CD14-positive monocyte (primary cell): Measurements from ENCODE around the gene PRAMEF17. TPM values are rescaled to one million over a fixed set of nuclear protein-coding genes. Genes with fewer than 3 reads are reported as not detected.
"Not testable (repeated sequence)": the region's sequence is repeated elsewhere in the genome, so short reads cannot be mapped to it uniquely, and the experiment has no call there.

Experiments used
- DNase-seq, 3 donors: peaks; one replicate each; pipeline ENCODE4 v3.0.0-alpha.2; 2011 to 2022
- H2AFZ ChIP-seq: 2 replicates; pipeline ENCODE4 v1.6.0; 2012; ENCODE audit warnings: mild to moderate bottlenecking, low read depth, low read length, inconsistent platforms; ENCODE audit not compliant: insufficient read depth, poor library complexity, severe bottlenecking
- H3K27ac ChIP-seq, 2 donors: 1 replicate in 1 of 2; 2 replicates in 1 of 2; pipeline ENCODE4 v1.5.1; 2012 to 2013; ENCODE audit warnings: low read length in 2 of 2, control low read depth in 1 of 2, inconsistent platforms in 1 of 2, low read depth in 1 of 2, mild to moderate bottlenecking in 1 of 2
- H3K27me3 ChIP-seq, 2 donors: one replicate each; pipeline versions ENCODE4 v1.6.0 to v1.6.1; 2011 to 2013; ENCODE audit warnings: low read length in 2 of 2; ENCODE audit not compliant: control insufficient read depth in 2 of 2, insufficient read depth in 2 of 2
- H3K36me3 ChIP-seq, 2 donors: replicated peaks in 1 of 2; 1 replicate in 1 of 2; 2 replicates in 1 of 2; pipeline versions ENCODE4 v1.5.1 to v1.6.1; 2012 to 2013; ENCODE audit warnings: low read length in 2 of 2, control low read depth in 1 of 2, inconsistent platforms in 1 of 2, mild to moderate bottlenecking in 1 of 2; ENCODE audit not compliant: insufficient read depth in 2 of 2, control insufficient read depth in 1 of 2
- H3K4me1 ChIP-seq, 2 donors: 1 replicate in 1 of 2; 2 replicates in 1 of 2; pipeline versions ENCODE4 v1.5.1 to v1.6.1; 2012 to 2013; ENCODE audit warnings: low read length in 2 of 2, control low read depth in 1 of 2, inconsistent platforms in 1 of 2, mild to moderate bottlenecking in 1 of 2, moderate library complexity in 1 of 2; ENCODE audit not compliant: insufficient read depth in 2 of 2, control insufficient read depth in 1 of 2
- H3K4me2 ChIP-seq: replicated peaks from 2 replicates; pipeline ENCODE3; 2012; ENCODE audit warnings: low read length, moderate library complexity, mild to moderate bottlenecking; ENCODE audit not compliant: poor library complexity, severe bottlenecking; ENCODE audit errors: extremely low read depth
- H3K4me3 ChIP-seq, 3 experiments: fragments of 200-600 bp in 1 of 3; sonication (generic) in 1 of 3; replicated peaks in 1 of 3; 1 replicate in 2 of 3; 2 replicates in 1 of 3; pipeline ENCODE4 v1.5.1; 2011 to 2013; ENCODE audit warnings: low read length in 3 of 3, mild to moderate bottlenecking in 3 of 3, control low read depth in 2 of 3, low read depth in 2 of 3, inconsistent platforms in 1 of 3, moderate library complexity in 1 of 3
- H3K79me2 ChIP-seq: 2 replicates; pipeline ENCODE4 v1.6.0; 2012; ENCODE audit warnings: mild to moderate bottlenecking, control low read depth, inconsistent platforms, low read length, moderate library complexity; ENCODE audit not compliant: insufficient read depth
- H3K9ac ChIP-seq: 2 replicates; pipeline ENCODE4 v1.6.0; 2017; ENCODE audit warnings: low read length, mild to moderate bottlenecking; ENCODE audit not compliant: insufficient read depth, poor library complexity, severe bottlenecking
- H3K9me3 ChIP-seq, 2 donors: replicated peaks in 1 of 2; 1 replicate in 1 of 2; 2 replicates in 1 of 2; pipeline versions ENCODE4 v1.5.1 to v1.6.1; 2012 to 2013; ENCODE audit warnings: low read length in 2 of 2, control low read depth in 1 of 2; ENCODE audit not compliant: control insufficient read depth in 1 of 2, insufficient read depth in 1 of 2
- H4K20me1 ChIP-seq: 2 replicates; pipeline ENCODE4 v1.6.0; 2012; ENCODE audit warnings: mild to moderate bottlenecking, low read length, control low read depth, moderate library complexity; ENCODE audit not compliant: insufficient read depth
- H3K27ac Mint-ChIP-seq, 7 donors: one replicate each; pipeline ENCODE4 v1.8.0; 2020; ENCODE audit warnings: mild to moderate bottlenecking in 7 of 7, mixed read lengths in 7 of 7, moderate library complexity in 6 of 7, inconsistent platforms in 2 of 7
- H3K27me3 Mint-ChIP-seq, 3 donors: one replicate each; pipeline ENCODE4 v1.8.0; 2021 to 2022; ENCODE audit warnings: low read depth in 3 of 3, mild to moderate bottlenecking in 3 of 3, mixed read lengths in 3 of 3, moderate library complexity in 3 of 3, inconsistent platforms in 1 of 3
- H3K36me3 Mint-ChIP-seq, 2 donors: one replicate each; pipeline ENCODE4 v1.8.0; 2020; ENCODE audit warnings: mixed read lengths in 2 of 2, inconsistent platforms in 1 of 2, mild to moderate bottlenecking in 1 of 2
- H3K4me1 Mint-ChIP-seq: one replicate; pipeline ENCODE4 v1.8.0; 2020; ENCODE audit warnings: mild to moderate bottlenecking, mixed read lengths
- H3K4me3 Mint-ChIP-seq, 2 donors: one replicate each; pipeline ENCODE4 v1.8.0; 2020; ENCODE audit warnings: mild to moderate bottlenecking in 2 of 2, mixed read lengths in 2 of 2, moderate library complexity in 1 of 2
- H3K9me3 Mint-ChIP-seq, 7 donors: one replicate each; pipeline ENCODE4 v1.8.0; 2020 to 2022; ENCODE audit warnings: mixed read lengths in 7 of 7, mild to moderate bottlenecking in 6 of 7, moderate library complexity in 6 of 7, inconsistent platforms in 2 of 7
- WGBS: methylation state at CpG from one replicate; pipeline ENCODE4 v1.1.5; 2013; ENCODE audit warnings: missing lambda C conversion rate; ENCODE audit not compliant: insufficient coverage; 5-methylcytosine and 5-hydroxymethylcytosine counted together
- intact Hi-C, 2 donors: fragments of 100-400 bp; cut with micrococcal nuclease; formaldehyde crosslinking; loops; one replicate each; pipeline versions ENCODE4 v1.15.0 to v1.15.1; 2023
- polyA plus RNA-seq, 3 donors: library from polyadenylated mRNA; depleted of rRNA in 1 of 3; unstranded in 2 of 3; stranded (reverse) in 1 of 3; fragments of 300-500 nt in 2 of 3; fragments of >200 nt in 1 of 3; fragmentation: Illumina TruSeq in 2 of 3; gene quantifications; 1 replicate in 2 of 3; 2 replicates in 1 of 3; pipeline ENCODE4 v1.2.3, GENCODE V29; 2012 to 2021
- TF ChIP-seq, protein P1 (sequence below): fragments of 200-600 bp; IDR thresholded peaks from one replicate; pipeline ENCODE4 v1.8.0; 2022; ENCODE audit warnings: antibody characterized with exemption, mild to moderate bottlenecking

The PRAMEF17 gene
- polyA plus RNA-seq, 3 donors, result not detected

DNA sequence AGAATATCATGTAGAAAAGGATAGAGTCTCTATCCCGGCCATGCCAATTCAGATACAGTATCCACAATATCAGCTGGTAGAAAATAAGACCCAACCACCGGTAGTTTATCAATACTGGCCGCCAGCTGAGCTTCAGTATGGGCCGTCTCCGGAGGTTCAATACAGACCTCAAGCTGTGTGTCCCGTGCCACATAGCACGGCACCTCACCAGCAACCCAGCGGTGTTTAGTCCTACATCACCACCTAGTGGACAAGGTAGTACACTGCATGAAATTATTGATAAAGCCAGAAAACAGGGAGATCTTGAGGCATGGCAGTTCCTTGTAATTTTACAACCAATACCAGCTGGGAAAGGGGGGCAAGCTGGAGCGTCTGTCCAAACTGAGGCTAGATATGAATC, 35.0 kb upstream of the PRAMEF17 start:
- H3K36me3 ChIP-seq, H3K4me2 ChIP-seq, H3K27me3 Mint-ChIP-seq, H2AFZ ChIP-seq, H3K27ac ChIP-seq, H3K4me1 ChIP-seq, H3K27ac Mint-ChIP-seq, intact Hi-C loops, H4K20me1 ChIP-seq, H3K27me3 ChIP-seq, H3K4me1 Mint-ChIP-seq, H3K79me2 ChIP-seq, H3K9me3 ChIP-seq, H3K36me3 Mint-ChIP-seq, H3K4me3 Mint-ChIP-seq, H3K4me3 ChIP-seq, DNase-seq, H3K9ac ChIP-seq: not testable (repeated sequence)
- WGBS, result no CpG with 5 or more reads among the region's 9 CpGs
- H3K9me3 Mint-ChIP-seq, result peaks cover 0 to 12% (median 7%) of the 10 kb centered on the region in 7 donors

DNA sequence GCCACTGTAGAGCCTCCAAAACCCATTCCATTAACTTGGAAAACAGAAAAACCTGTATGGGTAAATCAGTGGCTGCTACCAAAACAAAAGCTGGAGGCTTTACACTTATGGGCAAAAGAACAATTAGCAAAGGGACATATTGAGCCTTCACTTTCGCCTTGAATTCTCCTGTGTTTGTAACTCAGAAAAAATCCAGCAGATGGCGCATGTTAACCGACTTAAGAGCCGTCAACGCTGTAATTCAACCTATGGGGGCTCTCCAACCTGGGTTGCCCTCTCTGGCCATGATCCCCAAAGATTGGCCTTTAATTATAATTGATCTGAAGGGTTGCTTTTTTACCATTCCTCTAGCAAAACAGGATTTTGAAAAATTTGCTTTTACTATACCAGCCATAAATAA, 32.7 kb upstream of the PRAMEF17 start:
- H3K4me2 ChIP-seq, H3K36me3 ChIP-seq, H2AFZ ChIP-seq, H4K20me1 ChIP-seq, H3K27me3 Mint-ChIP-seq, H3K36me3 Mint-ChIP-seq, H3K27ac Mint-ChIP-seq, H3K4me3 ChIP-seq, H3K4me1 Mint-ChIP-seq, H3K9ac ChIP-seq, H3K9me3 ChIP-seq, H3K4me3 Mint-ChIP-seq, H3K79me2 ChIP-seq, intact Hi-C loops, H3K9me3 Mint-ChIP-seq, H3K4me1 ChIP-seq, H3K27me3 ChIP-seq, H3K27ac ChIP-seq: not testable (repeated sequence)
- TF ChIP-seq, protein P1, sequence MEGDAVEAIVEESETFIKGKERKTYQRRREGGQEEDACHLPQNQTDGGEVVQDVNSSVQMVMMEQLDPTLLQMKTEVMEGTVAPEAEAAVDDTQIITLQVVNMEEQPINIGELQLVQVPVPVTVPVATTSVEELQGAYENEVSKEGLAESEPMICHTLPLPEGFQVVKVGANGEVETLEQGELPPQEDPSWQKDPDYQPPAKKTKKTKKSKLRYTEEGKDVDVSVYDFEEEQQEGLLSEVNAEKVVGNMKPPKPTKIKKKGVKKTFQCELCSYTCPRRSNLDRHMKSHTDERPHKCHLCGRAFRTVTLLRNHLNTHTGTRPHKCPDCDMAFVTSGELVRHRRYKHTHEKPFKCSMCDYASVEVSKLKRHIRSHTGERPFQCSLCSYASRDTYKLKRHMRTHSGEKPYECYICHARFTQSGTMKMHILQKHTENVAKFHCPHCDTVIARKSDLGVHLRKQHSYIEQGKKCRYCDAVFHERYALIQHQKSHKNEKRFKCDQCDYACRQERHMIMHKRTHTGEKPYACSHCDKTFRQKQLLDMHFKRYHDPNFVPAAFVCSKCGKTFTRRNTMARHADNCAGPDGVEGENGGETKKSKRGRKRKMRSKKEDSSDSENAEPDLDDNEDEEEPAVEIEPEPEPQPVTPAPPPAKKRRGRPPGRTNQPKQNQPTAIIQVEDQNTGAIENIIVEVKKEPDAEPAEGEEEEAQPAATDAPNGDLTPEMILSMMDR, result peak; percentile 66
- 4% methylated on average over 4 of the region's 5 CpGs for WGBS
- peak in 2 of 3 donors; percentile 18 to 29 for DNase-seq

DNA sequence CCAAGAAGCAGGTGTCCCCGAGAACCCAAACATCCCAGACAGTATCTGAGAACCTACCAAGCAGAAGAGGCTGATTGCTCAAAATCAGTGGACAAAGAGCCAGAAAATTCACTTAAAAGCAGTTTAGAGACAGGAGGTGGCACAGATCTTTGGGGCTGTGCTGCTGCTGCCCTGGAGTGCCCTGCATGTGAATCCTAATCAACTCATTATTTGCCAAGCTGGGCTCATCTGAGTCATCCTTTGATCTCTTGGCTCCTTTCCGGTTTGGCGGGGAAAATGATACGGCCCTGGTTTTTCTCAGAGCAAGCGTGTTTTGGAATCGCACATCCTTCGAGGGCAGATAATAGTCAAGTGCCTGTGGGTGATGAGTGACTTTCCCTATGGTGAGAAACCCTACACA, 27.1 kb upstream of the PRAMEF17 start:
- H3K36me3 ChIP-seq, H2AFZ ChIP-seq, H3K27me3 ChIP-seq, H3K27ac ChIP-seq, H3K4me1 ChIP-seq, H3K36me3 Mint-ChIP-seq, DNase-seq, H3K9me3 Mint-ChIP-seq, H3K4me3 ChIP-seq, H3K4me3 Mint-ChIP-seq, H4K20me1 ChIP-seq, H3K9me3 ChIP-seq, H3K4me2 ChIP-seq, H3K27ac Mint-ChIP-seq, H3K27me3 Mint-ChIP-seq, intact Hi-C loops, H3K4me1 Mint-ChIP-seq, H3K79me2 ChIP-seq, H3K9ac ChIP-seq: not testable (repeated sequence)
- WGBS, result no CpG with 5 or more reads among the region's 7 CpGs

DNA sequence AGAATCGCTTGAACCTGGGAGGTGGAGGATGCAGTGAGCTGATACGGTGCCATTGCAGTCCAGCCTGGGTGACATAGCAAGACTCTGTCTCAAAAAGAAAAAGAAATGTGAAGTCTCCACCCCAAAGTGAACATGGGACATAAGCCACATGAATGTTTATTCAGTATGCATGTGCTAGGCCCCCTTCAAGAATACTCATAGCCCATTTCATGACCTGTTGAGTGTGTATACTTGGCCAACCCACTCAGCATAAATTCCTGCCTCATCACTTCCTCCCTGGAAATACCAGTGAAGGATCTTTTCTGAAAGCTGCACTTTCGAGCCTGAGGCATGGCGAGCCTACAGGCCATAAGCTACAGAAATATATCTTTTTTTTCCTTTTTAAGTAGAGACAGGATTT, 24.5 kb upstream of the PRAMEF17 start:
- H3K4me2 ChIP-seq, H3K27me3 ChIP-seq, H3K9me3 Mint-ChIP-seq, DNase-seq, H3K9me3 ChIP-seq, H3K27ac ChIP-seq, H3K4me1 ChIP-seq, H3K4me1 Mint-ChIP-seq, H3K36me3 Mint-ChIP-seq, H3K9ac ChIP-seq, H3K36me3 ChIP-seq, H4K20me1 ChIP-seq, intact Hi-C loops, H3K27ac Mint-ChIP-seq, H3K4me3 Mint-ChIP-seq, H3K4me3 ChIP-seq, H3K79me2 ChIP-seq, H2AFZ ChIP-seq, H3K27me3 Mint-ChIP-seq: not testable (repeated sequence)
- WGBS, result no CpG with 5 or more reads among the region's 4 CpGs
